ENCODE results near the gene SAP30BP. TPM values are rescaled to one million over a fixed set of nuclear protein-coding genes. Genes with fewer than 3 reads are reported as not detected.

Gene SAP30BP
- total and polyA plus RNA-seq, 2 of the 13 experiments (the other 11 are each of a cell fraction or from before 2014, with no cell fraction given), result 67.7 to 99.4 TPM

DNA sequence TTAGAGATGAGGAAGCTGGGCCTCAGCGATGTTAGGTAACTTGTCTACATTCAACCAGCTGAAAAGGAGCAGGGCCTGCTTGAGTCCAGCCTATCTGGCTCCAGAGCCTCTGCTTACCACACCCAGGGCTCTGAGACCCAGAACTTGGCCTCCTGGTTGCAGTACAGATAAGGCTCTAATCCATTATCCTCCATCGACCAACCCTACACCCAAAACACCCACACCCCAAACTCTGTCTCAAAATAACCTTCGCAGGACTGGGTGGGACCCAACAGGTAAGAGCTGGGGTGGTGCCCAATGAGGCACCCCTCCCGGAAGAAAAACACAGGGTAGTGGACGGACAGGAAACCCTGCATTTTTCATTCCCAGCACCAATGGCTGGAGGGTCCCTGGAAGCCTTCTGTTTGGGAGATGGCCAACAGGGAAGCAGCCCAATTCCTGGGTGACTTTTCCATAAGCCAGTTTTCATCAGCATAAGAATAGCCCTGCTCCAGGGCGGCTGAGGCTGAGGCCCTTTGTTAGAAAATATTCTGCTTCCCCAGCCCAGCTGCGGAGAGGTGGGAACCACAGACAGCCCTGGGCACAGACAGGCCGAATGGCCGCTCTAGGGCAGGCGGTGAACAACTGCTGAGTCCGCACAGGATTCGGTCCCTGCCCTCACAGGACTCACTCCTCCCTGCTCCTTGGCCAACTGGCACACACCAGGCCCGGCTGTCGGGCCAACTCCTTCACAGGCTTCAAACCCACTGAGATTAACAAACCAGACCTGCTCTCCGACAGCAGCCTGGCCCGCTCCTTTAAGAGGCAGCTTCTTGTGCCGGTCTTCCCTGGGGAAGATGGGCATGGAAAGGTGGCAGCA lies 24.1 kb upstream of the SAP30BP start:
- TF ChIP-seq HOMEZ (CRISPR knock-in tag; IDR thresholded peaks at IDR 0.05; ENCODE audit: low read depth) (no peak), ZBTB3 (CRISPR knock-in tag; IDR thresholded peaks at IDR 0.05; ENCODE audit: borderline replicate concordance, low read depth) (no peak), MEF2D (CRISPR knock-in tag; IDR thresholded peaks at IDR 0.05) (no peak), TFAP4 (IDR thresholded peaks at IDR 0.05; ENCODE audit: borderline replicate concordance, low read depth) (no peak), NFE2L2 (IDR thresholded peaks at IDR 0.05; ENCODE audit: low read length) (no peak), THAP7 (CRISPR knock-in tag; IDR thresholded peaks at IDR 0.05) (no peak), SNAI1 (CRISPR knock-in tag; IDR thresholded peaks at IDR 0.05; ENCODE audit: borderline replicate concordance) (no peak), ZNF781 (CRISPR knock-in tag; IDR thresholded peaks at IDR 0.05; ENCODE audit: borderline replicate concordance, not compliant biosample characterization) (no peak), TBX3 (IDR thresholded peaks at IDR 0.05; ENCODE audit: borderline replicate concordance) (no peak)
- TF ChIP-seq, protein P1, sequence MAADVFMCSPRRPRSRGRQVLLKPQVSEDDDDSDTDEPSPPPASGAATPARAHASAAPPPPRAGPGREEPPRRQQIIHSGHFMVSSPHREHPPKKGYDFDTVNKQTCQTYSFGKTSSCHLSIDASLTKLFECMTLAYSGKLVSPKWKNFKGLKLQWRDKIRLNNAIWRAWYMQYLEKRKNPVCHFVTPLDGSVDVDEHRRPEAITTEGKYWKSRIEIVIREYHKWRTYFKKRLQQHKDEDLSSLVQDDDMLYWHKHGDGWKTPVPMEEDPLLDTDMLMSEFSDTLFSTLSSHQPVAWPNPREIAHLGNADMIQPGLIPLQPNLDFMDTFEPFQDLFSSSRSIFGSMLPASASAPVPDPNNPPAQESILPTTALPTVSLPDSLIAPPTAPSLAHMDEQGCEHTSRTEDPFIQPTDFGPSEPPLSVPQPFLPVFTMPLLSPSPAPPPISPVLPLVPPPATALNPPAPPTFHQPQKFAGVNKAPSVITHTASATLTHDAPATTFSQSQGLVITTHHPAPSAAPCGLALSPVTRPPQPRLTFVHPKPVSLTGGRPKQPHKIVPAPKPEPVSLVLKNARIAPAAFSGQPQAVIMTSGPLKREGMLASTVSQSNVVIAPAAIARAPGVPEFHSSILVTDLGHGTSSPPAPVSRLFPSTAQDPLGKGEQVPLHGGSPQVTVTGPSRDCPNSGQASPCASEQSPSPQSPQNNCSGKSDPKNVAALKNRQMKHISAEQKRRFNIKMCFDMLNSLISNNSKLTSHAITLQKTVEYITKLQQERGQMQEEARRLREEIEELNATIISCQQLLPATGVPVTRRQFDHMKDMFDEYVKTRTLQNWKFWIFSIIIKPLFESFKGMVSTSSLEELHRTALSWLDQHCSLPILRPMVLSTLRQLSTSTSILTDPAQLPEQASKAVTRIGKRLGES (CRISPR knock-in tag; IDR thresholded peaks at IDR 0.05; ENCODE audit: borderline replicate concordance), result no peak
- Histone ChIP-seq H3K4me1 (ENCODE audit: insufficient read depth, low read length) (peaks cover 25% of the 10 kb centered on the region), H3K36me3 (replicated peaks in 1 of 2; ENCODE audit: control insufficient read depth in 1 of 2, insufficient read depth in 2 of 2, low read length in 2 of 2) (peaks cover 5 to 11% of the 10 kb centered on the region in 2 experiments), H4K20me1 (ENCODE audit: insufficient read depth, low read length) (no peaks in the 10 kb centered on the region), H3K4me2 (ENCODE audit: low read depth, low read length) (no peak overlapping the region), H3K27ac (ENCODE audit: extremely low read length, insufficient read depth, low read length) (no peak overlapping the region), H2AFZ (ENCODE audit: low read length) (no peak overlapping the region), H3K9ac (ENCODE audit: insufficient read depth, low read depth, low read length) (no peak overlapping the region), H3K27me3 (ENCODE audit: control insufficient read depth in 1 of 2, insufficient read depth in 2 of 2, low read length in 2 of 2) (no peaks in the 10 kb centered on the region), H3K79me2 (ENCODE audit: insufficient read depth, low read length) (peaks cover 6% of the 10 kb centered on the region), H3K4me3 (replicated peaks in 1 of 3; ENCODE audit: insufficient read depth in 1 of 3, low read depth in 2 of 3, low read length in 3 of 3) (no peak overlapping the region), H3K9me3 (ENCODE audit: low read length) (no peaks in the 10 kb centered on the region)
- BruUV-seq (replicated peaks), result no TSS peak
- intact Hi-C loops (cut with micrococcal nuclease; ENCODE audit: unreplicated experiment), result no loop called here
- CTCF ChIA-PET (ENCODE audit: low intra/inter-chr PET ratio, low total read pairs), result no interaction called here
- WGBS (ENCODE audit: low lambda C conversion rate), result 97% methylated on average over 16 of the region's 17 CpGs
- in situ Hi-C loops (cut with HindIII; ENCODE audit: extremely low pct_ligation_motif_present, low pct_unique_long_range_greater_than_20kb), result no loop called here
- no peak for FAIRE-seq
- no peak for ATAC-seq
- POLR2A ChIA-PET, result no interaction called here
- DNase-seq (ENCODE audit: low spot score), result no peak
